Measurements from ENCODE around the gene ANKRD65. TPM values are rescaled to one million over a fixed set of nuclear protein-coding genes. Genes with fewer than 3 reads are reported as not detected.

The ANKRD65 gene
- total and polyA plus RNA-seq, 11 donors = 0.58 to 4.0 (median 1.3) TPM

DNA sequence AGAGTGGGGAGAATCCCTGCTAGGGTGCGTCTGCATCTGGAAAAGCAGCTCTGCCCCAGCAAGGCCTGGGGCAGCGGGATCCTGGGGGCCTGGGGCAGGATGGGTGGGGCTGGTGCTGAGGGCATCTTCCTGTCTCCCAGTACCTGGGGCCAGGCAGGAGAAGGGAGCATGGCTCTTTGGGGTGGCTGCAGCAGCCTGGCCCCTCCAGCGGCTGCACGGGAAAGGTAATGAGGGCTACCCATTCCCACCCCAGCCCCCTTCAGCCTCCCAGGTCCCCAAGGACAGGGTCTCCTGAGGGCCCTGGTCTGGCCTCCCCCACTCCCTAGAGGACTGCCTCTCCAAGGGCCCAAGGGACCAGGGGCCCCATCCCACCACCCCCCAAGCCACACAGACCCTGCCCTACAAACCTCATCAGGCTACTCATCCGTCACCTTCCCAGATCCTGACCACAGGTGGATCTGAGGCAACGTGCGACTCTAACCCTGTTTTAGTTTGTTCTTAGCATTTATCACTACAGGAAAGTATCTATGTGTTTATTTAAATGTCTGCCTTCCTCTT lies 910 bp upstream of the ANKRD65 start:
- peaks cover 0 to 25% (median 2%) of the 10 kb centered on the region in 12 donors for H3K4me1 ChIP-seq
- WGBS, 4 donors = 83 to 92% (median 86%) methylated on average over 7 of the region's 7 CpGs
- H3K36me3 ChIP-seq = no peaks in the 10 kb centered on the region
- H3K27me3 ChIP-seq = peaks cover 0 to 17% (median 0%) of the 10 kb centered on the region in 9 donors
- no peak overlapping the region for H3K4me3 ChIP-seq
- DNase-seq (peak in 2 of 5 donors; percentile 14 to 39), ATAC-seq (no peak)
- H3K9me3 ChIP-seq = no peaks in the 10 kb centered on the region
- TF ChIP-seq, protein P1, sequence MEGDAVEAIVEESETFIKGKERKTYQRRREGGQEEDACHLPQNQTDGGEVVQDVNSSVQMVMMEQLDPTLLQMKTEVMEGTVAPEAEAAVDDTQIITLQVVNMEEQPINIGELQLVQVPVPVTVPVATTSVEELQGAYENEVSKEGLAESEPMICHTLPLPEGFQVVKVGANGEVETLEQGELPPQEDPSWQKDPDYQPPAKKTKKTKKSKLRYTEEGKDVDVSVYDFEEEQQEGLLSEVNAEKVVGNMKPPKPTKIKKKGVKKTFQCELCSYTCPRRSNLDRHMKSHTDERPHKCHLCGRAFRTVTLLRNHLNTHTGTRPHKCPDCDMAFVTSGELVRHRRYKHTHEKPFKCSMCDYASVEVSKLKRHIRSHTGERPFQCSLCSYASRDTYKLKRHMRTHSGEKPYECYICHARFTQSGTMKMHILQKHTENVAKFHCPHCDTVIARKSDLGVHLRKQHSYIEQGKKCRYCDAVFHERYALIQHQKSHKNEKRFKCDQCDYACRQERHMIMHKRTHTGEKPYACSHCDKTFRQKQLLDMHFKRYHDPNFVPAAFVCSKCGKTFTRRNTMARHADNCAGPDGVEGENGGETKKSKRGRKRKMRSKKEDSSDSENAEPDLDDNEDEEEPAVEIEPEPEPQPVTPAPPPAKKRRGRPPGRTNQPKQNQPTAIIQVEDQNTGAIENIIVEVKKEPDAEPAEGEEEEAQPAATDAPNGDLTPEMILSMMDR (IDR thresholded peaks at IDR 0.05) = no peak
- TF ChIP-seq POLR2A (IDR thresholded peaks at IDR 0.05) = no peak
- intact Hi-C loops (cut with DNase I) = no loop called here
- no peak overlapping the region for H3K27ac ChIP-seq

DNA sequence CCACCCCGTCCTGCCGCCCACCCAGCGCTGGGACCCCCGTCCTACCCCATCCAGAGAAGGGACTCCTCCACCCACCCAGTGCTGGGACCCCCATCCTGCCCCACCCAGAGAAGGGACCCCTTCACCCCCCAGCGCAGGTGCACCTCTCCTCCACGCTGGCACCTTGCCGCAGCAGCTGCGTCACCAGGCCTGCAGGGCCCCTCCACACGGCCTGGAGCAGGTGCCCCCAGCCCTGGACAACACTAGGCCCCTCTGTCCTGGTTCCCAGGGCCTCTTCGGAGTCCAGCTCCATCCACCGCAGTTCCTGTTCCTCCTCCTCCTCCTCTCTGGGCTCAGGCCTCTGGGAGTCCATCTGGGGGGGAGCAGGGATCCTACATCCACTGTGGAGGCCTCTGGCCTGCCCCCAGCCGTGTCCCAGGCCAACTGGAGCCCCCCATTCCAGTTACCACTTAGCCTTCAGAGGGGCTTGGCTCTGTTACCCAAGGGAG lies 378 bp downstream of the ANKRD65 start:
- Histone ChIP-seq H3K27ac (peak overlapping the region in 2 of 12 donors; percentile 35 to 68), H3K27me3 (peaks cover 0 to 10% (median 0%) of the 10 kb centered on the region in 9 donors), H3K9me3 (no peaks in the 10 kb centered on the region), H3K4me1 (peaks cover 0 to 25% (median 2%) of the 10 kb centered on the region in 12 donors), H3K36me3 (no peaks in the 10 kb centered on the region), H3K4me3 (peak overlapping the region in 10 of 12 donors; percentile 24 to 63 (median 39))
- intact Hi-C loops (cut with DNase I) = no loop called here
- ATAC-seq (peak in 1 of 4 donors; percentile 12), DNase-seq (peak in 1 of 5 donors; percentile 58)
- no peak for TF ChIP-seq POLR2A (IDR thresholded peaks at IDR 0.05)
- TF ChIP-seq, protein P1 (IDR thresholded peaks at IDR 0.05) = no peak
- WGBS, 4 donors = 72 to 95% (median 77%) methylated on average over 7 to 12 of the region's 12 CpGs

DNA sequence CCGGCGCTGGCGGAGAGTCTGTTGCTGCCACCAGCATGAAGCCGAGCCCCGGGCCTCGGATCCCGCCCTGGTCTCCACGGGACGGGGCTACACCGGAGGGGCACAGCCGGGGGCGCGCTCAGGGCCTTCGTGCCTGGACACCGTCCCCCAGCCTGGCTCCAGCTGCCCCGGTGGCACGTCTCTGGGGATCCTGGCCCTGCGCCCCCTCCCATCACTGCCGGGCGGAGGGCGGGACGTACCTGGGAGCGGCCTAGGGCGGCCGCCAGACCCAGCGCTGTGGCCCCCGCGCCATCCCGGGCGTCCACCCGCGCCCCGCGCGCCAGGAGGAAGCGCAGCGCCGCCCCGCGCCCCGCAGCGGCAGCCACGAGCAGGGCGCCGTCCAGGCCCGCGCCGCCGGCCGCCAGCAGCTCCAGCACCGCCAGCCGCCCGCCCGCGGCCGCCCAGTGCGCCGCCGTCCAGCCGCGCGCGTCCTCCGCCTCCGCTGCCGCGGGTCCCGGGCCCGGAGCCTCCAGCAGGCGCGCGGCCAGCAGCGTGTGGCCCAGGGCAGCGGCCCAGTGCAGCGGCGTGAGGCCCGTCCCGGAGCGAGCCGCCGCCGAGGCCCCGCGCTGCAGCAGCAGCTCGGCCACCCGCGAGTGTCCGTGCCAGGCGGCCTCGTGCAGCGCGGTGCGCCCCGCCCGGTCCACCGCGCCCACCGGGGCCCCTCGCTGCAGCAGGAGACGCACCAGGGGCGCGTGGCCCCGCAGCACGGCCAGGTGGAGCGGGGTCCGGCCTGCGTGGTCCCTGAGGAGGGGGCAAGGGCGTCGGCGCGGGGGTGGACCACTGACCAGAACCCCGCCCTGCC lies 1.0 kb downstream of the ANKRD65 start:
- Histone ChIP-seq H3K27me3 (peaks cover 0 to 10% (median 0%) of the 10 kb centered on the region in 9 donors), H3K4me1 (peaks cover 0 to 25% (median 2%) of the 10 kb centered on the region in 12 donors), H3K36me3 (no peaks in the 10 kb centered on the region), H3K4me3 (peak overlapping the region in 10 of 12 donors; percentile 35 to 63 (median 54)), H3K9me3 (no peaks in the 10 kb centered on the region), H3K27ac (peak overlapping the region; percentile 27 to 79 (median 67))
- intact Hi-C loops (cut with DNase I) = no loop called here
- no peak for TF ChIP-seq POLR2A (IDR thresholded peaks at IDR 0.05)
- TF ChIP-seq, protein P1 (IDR thresholded peaks at IDR 0.05) = peak in 3 of 12 donors; percentile 8 to 20 (median 10)
- DNase-seq (peak in 3 of 5 donors; percentile 14 to 70 (median 42)), ATAC-seq (peak in 3 of 4 donors; percentile 52 to 68 (median 64))
- WGBS, 4 donors = 10 to 19% (median 14%) methylated on average over 55 to 112 of the region's 112 CpGs

DNA sequence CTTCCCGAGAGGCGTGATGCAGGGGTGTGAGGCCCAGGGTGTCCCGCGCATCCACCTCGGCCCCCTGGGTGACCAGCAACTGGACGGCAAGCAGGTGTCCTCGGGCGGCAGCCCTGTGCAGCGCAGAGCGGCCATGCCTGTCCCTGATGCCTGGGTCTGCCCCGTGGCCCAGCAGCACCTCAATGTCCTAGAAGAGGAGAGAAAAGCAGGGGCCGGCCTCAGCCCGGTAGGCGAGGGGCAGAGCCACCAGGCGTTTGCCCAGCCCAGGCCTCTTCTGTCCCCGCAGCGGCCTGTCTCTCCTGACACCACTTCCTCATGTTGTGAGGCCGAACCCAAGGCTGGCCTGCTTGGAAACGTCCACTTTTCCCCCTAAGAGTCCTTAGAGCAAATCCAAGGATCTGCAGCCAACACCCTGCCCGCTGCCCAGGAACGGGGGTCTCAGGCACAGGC lies 1.7 kb downstream of the ANKRD65 start:
- DNase-seq = peak in 1 of 5 donors; percentile 55
- Histone ChIP-seq H3K4me3 (peak overlapping the region in 10 of 12 donors; percentile 35 to 63 (median 54)), H3K36me3 (no peaks in the 10 kb centered on the region), H3K27me3 (peaks cover 0 to 10% (median 0%) of the 10 kb centered on the region in 9 donors), H3K4me1 (peaks cover 0 to 25% (median 2%) of the 10 kb centered on the region in 12 donors), H3K9me3 (no peaks in the 10 kb centered on the region), H3K27ac (peak overlapping the region; percentile 27 to 79 (median 67))
- peak in 3 of 4 donors; percentile 18 to 27 (median 25) for ATAC-seq
- WGBS, 4 donors = 83 to 91% (median 85%) methylated on average over 19 to 21 of the region's 21 CpGs
- TF ChIP-seq, protein P1 (IDR thresholded peaks at IDR 0.05) = no peak
- TF ChIP-seq POLR2A (IDR thresholded peaks at IDR 0.05) = no peak
- intact Hi-C loops (cut with DNase I) = no loop called here
